Right renal pelvis (tissue), 4 donors: ENCODE measurements around the gene TSFM. TPM values are rescaled to one million over a fixed set of nuclear protein-coding genes. Genes with fewer than 3 reads are reported as not detected.

Experiments
- DNase-seq, 4 donors: peaks; one replicate each; pipeline ENCODE4 v3.0.0-alpha.2; 2013; ENCODE audit warnings: low read depth in 4 of 4, low spot score in 3 of 4, missing footprints in 1 of 4
- polyA plus RNA-seq, 4 donors: library from polyadenylated mRNA; unstranded; fragments of 120-200 nt; gene quantifications; one replicate each; pipeline ENCODE4 v1.2.1, GENCODE V29; 2013; ENCODE audit not compliant: insufficient read length in 4 of 4

Gene TSFM
- polyA plus RNA-seq, 4 donors: 40.8 to 52.9 (median 45.5) TPM

- no peak for DNase-seq
Observed at GRCh38 chr12:57829025-57829777, 46.6 kb downstream of the TSFM start.

- no peak for DNase-seq
Observed at GRCh38 chr12:57830393-57830792, 47.8 kb downstream of the TSFM start.

- no peak for DNase-seq
Observed at GRCh38 chr12:57832966-57833365, 50.4 kb downstream of the TSFM start.

- no peak for DNase-seq
Observed at GRCh38 chr12:57833672-57834071, 51.1 kb downstream of the TSFM start.

GRCh38 chr12:57834086-57834876, 51.7 kb downstream of the TSFM start:
- DNase-seq: no peak

- DNase-seq: no peak
Observed at GRCh38 chr12:57835366-57836288, 53.0 kb downstream of the TSFM start.

- DNase-seq: peak; percentile 70 to 91 (median 88)
Observed at GRCh38 chr12:57836442-57837375, 54.1 kb downstream of the TSFM start.

GRCh38 chr12:57837864-57838562, 55.4 kb downstream of the TSFM start:
- no peak for DNase-seq

GRCh38 chr12:57838594-57839302, 56.2 kb downstream of the TSFM start:
- no peak for DNase-seq

- no peak for DNase-seq
Observed at GRCh38 chr12:57839996-57840395, 57.4 kb downstream of the TSFM start.

- DNase-seq: no peak
Observed at GRCh38 chr12:57840726-57841125, 58.1 kb downstream of the TSFM start.

- no peak for DNase-seq
Observed at GRCh38 chr12:57841445-57841844, 58.9 kb downstream of the TSFM start.

- DNase-seq: no peak
Observed at GRCh38 chr12:57842342-57843294, 60.0 kb downstream of the TSFM start.

GRCh38 chr12:57844709-57845477, 62.3 kb downstream of the TSFM start:
- no peak for DNase-seq

- DNase-seq: no peak
Observed at GRCh38 chr12:57845478-57846284, 63.1 kb downstream of the TSFM start.

GRCh38 chr12:57846285-57846576, 63.6 kb downstream of the TSFM start:
- no peak for DNase-seq
